Thyroid gland (tissue), 4 donors: ENCODE results near the gene THSD7A. TPM values are rescaled to one million over a fixed set of nuclear protein-coding genes. Genes with fewer than 3 reads are reported as not detected.

Source experiments
- DNase-seq, 2 donors: peaks; one replicate each; pipeline ENCODE4 v3.0.0-alpha.2; 2019
- H3K27ac ChIP-seq, 3 donors: fragments of 200-600 bp; sonication (generic); 1 replicate in 2 of 3; 2 replicates in 1 of 3; pipeline ENCODE4 v1.5.1; 2016 to 2019; ENCODE audit warnings: mild to moderate bottlenecking in 1 of 3, moderate library complexity in 1 of 3
- H3K27me3 ChIP-seq: fragments of 200-600 bp; sonication (generic); one replicate; pipeline ENCODE4 v1.5.1; 2019
- H3K36me3 ChIP-seq, 2 donors: fragments of 200-600 bp; sonication (generic); one replicate each; pipeline ENCODE4 v1.5.1; 2016 to 2019
- H3K4me1 ChIP-seq, 2 donors: fragments of 200-600 bp; sonication (generic); one replicate each; pipeline ENCODE4 v1.5.1; 2017 to 2019
- H3K4me3 ChIP-seq, 3 donors: fragments of 200-600 bp; sonication (generic); replicated peaks in 1 of 3; 1 replicate in 2 of 3; 2 replicates in 1 of 3; pipeline ENCODE4 v1.5.1; 2016; ENCODE audit warnings: mild to moderate bottlenecking in 1 of 3
- H3K9me3 ChIP-seq: fragments of 200-600 bp; sonication (generic); one replicate; pipeline ENCODE4 v1.5.1; 2017
- POLR2A ChIP-seq, 2 donors: fragments of 450-650 bp; IDR thresholded peaks; one replicate each; pipeline ENCODE4 v1.6.1; 2017; ENCODE audit warnings: antibody characterized with exemption in 2 of 2, mild to moderate bottlenecking in 2 of 2, moderate library complexity in 1 of 2
- WGBS, 2 donors: methylation state at CpG; one replicate each; pipeline ENCODE4 v1.1.5; 2017; 5-methylcytosine and 5-hydroxymethylcytosine counted together
- intact Hi-C: fragments of 100-400 bp; cut with DNase I; formaldehyde crosslinking; loops from one replicate; pipeline ENCODE4 v1.15.1; 2023
- total RNA-seq, 4 donors: library from RNA; depleted of rRNA; stranded (reverse); fragments of >200 nt; gene quantifications; one replicate each; pipeline ENCODE4 v1.2.3, GENCODE V29; 2016
- TF ChIP-seq, protein P1 (sequence below), 6 experiments: fragments of 200-600 bp in 3 of 6; fragments of 450-650 bp in 3 of 6; sonication (generic) in 3 of 6; IDR thresholded peaks; one replicate each; pipeline ENCODE4 v1.5.1; 2016 to 2019; ENCODE audit warnings: antibody characterized with exemption in 6 of 6, mild to moderate bottlenecking in 2 of 6, inconsistent platforms in 1 of 6, moderate library complexity in 1 of 6

The THSD7A gene
- total RNA-seq, 4 donors from 2014 or later: 4.2 to 6.1 (median 5.8) TPM

DNA sequence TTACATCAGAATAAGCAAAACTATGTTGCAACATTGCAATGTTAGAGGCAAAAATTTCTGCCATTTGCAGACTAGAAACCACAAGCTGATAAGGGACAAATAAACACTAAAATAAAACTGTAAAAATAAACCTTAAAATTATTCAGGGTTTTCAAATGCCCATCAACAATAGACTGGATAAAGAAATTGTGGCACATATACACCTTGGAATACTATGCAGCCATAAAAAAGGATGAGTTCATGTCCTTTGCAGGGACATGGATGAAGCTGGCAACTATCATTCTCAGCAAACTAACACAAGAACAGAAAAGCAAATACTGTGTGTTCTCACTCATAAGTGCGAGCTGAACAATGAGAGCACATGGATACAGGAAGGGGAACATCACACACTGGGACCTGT lies 473.4 kb downstream of the THSD7A start:
- 97% methylated on average over 1 of the region's 1 CpG for WGBS, 2 donors
- TF ChIP-seq POLR2A (IDR thresholded peaks at IDR 0.05): no peak
- TF ChIP-seq, protein P1, sequence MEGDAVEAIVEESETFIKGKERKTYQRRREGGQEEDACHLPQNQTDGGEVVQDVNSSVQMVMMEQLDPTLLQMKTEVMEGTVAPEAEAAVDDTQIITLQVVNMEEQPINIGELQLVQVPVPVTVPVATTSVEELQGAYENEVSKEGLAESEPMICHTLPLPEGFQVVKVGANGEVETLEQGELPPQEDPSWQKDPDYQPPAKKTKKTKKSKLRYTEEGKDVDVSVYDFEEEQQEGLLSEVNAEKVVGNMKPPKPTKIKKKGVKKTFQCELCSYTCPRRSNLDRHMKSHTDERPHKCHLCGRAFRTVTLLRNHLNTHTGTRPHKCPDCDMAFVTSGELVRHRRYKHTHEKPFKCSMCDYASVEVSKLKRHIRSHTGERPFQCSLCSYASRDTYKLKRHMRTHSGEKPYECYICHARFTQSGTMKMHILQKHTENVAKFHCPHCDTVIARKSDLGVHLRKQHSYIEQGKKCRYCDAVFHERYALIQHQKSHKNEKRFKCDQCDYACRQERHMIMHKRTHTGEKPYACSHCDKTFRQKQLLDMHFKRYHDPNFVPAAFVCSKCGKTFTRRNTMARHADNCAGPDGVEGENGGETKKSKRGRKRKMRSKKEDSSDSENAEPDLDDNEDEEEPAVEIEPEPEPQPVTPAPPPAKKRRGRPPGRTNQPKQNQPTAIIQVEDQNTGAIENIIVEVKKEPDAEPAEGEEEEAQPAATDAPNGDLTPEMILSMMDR (IDR thresholded peaks at IDR 0.05): no peak
- no peak for DNase-seq
- no peaks in the 10 kb centered on the region for H3K27me3 ChIP-seq
- no peak overlapping the region for H3K4me3 ChIP-seq
- no peaks in the 10 kb centered on the region for H3K4me1 ChIP-seq
- no peaks in the 10 kb centered on the region for H3K9me3 ChIP-seq
- no peaks in the 10 kb centered on the region for H3K36me3 ChIP-seq
- no peak overlapping the region for H3K27ac ChIP-seq
- intact Hi-C loops: no loop called here

- Histone ChIP-seq H3K36me3 (no peaks in the 10 kb centered on the region), H3K27ac (no peak overlapping the region), H3K4me1 (no peaks in the 10 kb centered on the region), H3K9me3 (no peaks in the 10 kb centered on the region), H3K4me3 (no peak overlapping the region), H3K27me3 (no peaks in the 10 kb centered on the region)
- 70 to 75% methylated on average over 5 of the region's 5 CpGs for WGBS, 2 donors
- no peak for TF ChIP-seq POLR2A (IDR thresholded peaks at IDR 0.05)
- TF ChIP-seq, protein P1 (IDR thresholded peaks at IDR 0.05): no peak
- intact Hi-C loops: no loop called here
- no peak for DNase-seq
Measured at GRCh38 chr7:11355399-11356005, 476.5 kb downstream of the THSD7A start.

DNA sequence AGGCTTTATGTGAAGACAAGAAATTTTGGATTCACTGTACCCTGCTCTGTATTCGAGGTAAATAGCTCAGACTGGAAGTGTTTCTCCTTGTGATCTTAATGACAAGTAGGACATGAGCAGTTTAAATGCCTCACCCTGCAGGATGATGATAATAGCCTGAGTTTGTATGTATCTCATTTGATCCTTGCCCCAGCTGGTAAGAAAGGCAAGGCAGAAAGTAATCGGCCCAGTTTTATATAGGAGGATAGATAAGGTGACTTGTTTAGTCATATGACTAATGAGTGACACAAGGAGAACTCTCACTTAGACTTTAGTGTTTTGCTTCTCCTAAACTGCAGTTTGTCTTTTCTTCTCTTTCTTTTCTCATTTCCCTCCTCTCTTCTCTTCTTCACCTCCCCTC lies 485.7 kb downstream of the THSD7A start:
- no peak overlapping the region for H3K4me3 ChIP-seq
- intact Hi-C loops: no loop called here
- no peaks in the 10 kb centered on the region for H3K36me3 ChIP-seq
- no peaks in the 10 kb centered on the region for H3K4me1 ChIP-seq
- WGBS, 2 donors: 78 to 83% methylated on average over 2 of the region's 2 CpGs
- no peak overlapping the region for H3K27ac ChIP-seq
- TF ChIP-seq, protein P1 (IDR thresholded peaks at IDR 0.05): no peak
- no peak for TF ChIP-seq POLR2A (IDR thresholded peaks at IDR 0.05)
- H3K9me3 ChIP-seq: no peaks in the 10 kb centered on the region
- no peak for DNase-seq
- H3K27me3 ChIP-seq: no peaks in the 10 kb centered on the region

- intact Hi-C loops: no loop called here
- TF ChIP-seq, protein P1 (IDR thresholded peaks at IDR 0.05): no peak
- TF ChIP-seq POLR2A (IDR thresholded peaks at IDR 0.05): no peak
- DNase-seq: no peak
Measured at GRCh38 chr7:11345621-11346020, 486.4 kb downstream of the THSD7A start.

DNA sequence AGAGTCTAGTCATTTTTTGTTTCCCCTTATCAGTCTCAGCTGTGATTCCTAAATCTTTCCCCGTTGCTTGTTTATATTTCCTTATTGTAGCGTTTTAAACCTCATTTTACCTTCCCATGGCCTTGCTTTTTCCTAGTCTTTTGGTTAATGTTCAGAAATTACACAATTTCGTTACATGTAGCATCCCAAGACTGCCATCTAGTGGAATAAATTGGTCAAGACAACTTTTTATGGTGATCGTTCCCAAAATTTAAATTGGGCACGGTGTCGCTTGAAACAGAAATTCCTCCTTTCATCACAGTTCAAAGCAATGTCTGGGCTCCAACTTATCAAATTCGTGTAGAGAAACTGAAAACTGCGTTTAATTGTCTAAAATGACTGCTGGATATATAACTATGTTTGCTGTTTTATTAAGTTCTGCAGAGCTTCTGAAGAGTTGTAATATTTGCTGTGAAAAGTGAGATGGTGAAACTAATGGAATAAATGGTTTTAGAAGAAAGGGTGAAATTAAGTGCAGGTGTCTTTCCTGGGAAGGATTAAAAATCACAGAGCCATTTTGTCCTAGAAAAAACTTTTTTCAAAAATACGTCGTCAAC lies 488.1 kb downstream of the THSD7A start:
- TF ChIP-seq, protein P1 (IDR thresholded peaks at IDR 0.05): peak; percentile 34 to 81 (median 66)
- TF ChIP-seq POLR2A (IDR thresholded peaks at IDR 0.05): no peak
- Histone ChIP-seq H3K27ac (no peak overlapping the region), H3K4me3 (no peak overlapping the region), H3K9me3 (no peaks in the 10 kb centered on the region), H3K4me1 (no peaks in the 10 kb centered on the region), H3K27me3 (no peaks in the 10 kb centered on the region), H3K36me3 (no peaks in the 10 kb centered on the region)
- intact Hi-C loops: no loop called here
- WGBS, 2 donors: 19% methylated on average over 10 of the region's 10 CpGs
- no peak for DNase-seq

More at GRCh38 chr7:11345621-11346020, 486.4 kb downstream of the THSD7A start:
- H3K4me3 ChIP-seq: no peak overlapping the region
- H3K27ac ChIP-seq: no peak overlapping the region
- no peaks in the 10 kb centered on the region for H3K4me1 ChIP-seq
- no peaks in the 10 kb centered on the region for H3K36me3 ChIP-seq
- WGBS, 2 donors: 80 to 86% methylated on average over 2 of the region's 2 CpGs
- H3K27me3 ChIP-seq: no peaks in the 10 kb centered on the region
- no peaks in the 10 kb centered on the region for H3K9me3 ChIP-seq
